K562 (cell line): Measurements from ENCODE around the gene GALNS. TPM values are rescaled to one million over a fixed set of nuclear protein-coding genes. Genes with fewer than 3 reads are reported as not detected.

Experiments
- ATAC-seq: fragments of 200-7000 bp; cut with Tn5 transposase; 3 replicates; pipeline ENCODE4 v1.9.1; 2020; ENCODE audit warnings: moderate library complexity
- BruUV-seq: library from RNA; stranded (reverse); fragments of 400-500 nt; replicated peaks from 2 replicates; lab custom pipeline; 2021; lab: Mats Ljungman, UMichigan
- CTCF ChIA-PET: fragments of 300-600 bp; formaldehyde crosslinking; extraction: SDS; loops from one replicate; lab custom pipeline; 2021; ENCODE audit warnings: low intra/inter-chr PET ratio; lab: Yijun Ruan, JAX
- POLR2A ChIA-PET: fragments of 300-600, 350-650 bp; sonication (Branson Sonifier 250); formaldehyde crosslinking; extraction: SDS; loops from one replicate; lab custom pipeline; 2021; ENCODE audit warnings: antibody characterized with exemption, inconsistent platforms; lab: Yijun Ruan, JAX
- DNase-seq, 4 experiments: peaks; one replicate each; pipeline versions ENCODE4 v3.0.0 to v3.0.0-alpha.2; 2011 to 2018; ENCODE audit warnings: low spot score in 3 of 4, mixed read lengths in 3 of 4; ENCODE audit errors: extremely low read depth in 1 of 4
- FAIRE-seq: peaks from 2 replicates; lab custom pipeline; 2011; peaks lifted over from hg19 to GRCh38; lab: Jason Lieb, UNC
- H2AFZ ChIP-seq: 2 replicates; pipeline ENCODE4 v1.6.0; 2011; ENCODE audit warnings: low read depth, low read length, control low read depth, inconsistent platforms
- H3K27ac ChIP-seq: fragments of 200-600 bp; 3 replicates; pipeline ENCODE4 v1.8.0; 2011; ENCODE audit warnings: low read depth, mild to moderate bottlenecking, control low read depth, inconsistent platforms, low read length, moderate library complexity, mixed read lengths; ENCODE audit errors: extremely low read depth
- H3K27me3 ChIP-seq, 2 experiments: fragments of 300-600 bp in 1 of 2; 2 replicates in 1 of 2; 3 replicates in 1 of 2; pipeline versions ENCODE4 v1.6.0 to v1.8.0; 2011; ENCODE audit warnings: inconsistent platforms in 2 of 2, low read length in 2 of 2, mild to moderate bottlenecking in 1 of 2, mixed read lengths in 1 of 2, moderate library complexity in 1 of 2; ENCODE audit not compliant: control insufficient read depth in 2 of 2, insufficient read depth in 2 of 2
- H3K36me3 ChIP-seq: fragments of 300-600 bp; 3 replicates; pipeline ENCODE4 v1.8.0; 2011; ENCODE audit warnings: mild to moderate bottlenecking, low read length, inconsistent platforms; ENCODE audit not compliant: control insufficient read depth, insufficient read depth
- H3K4me1 ChIP-seq, 2 experiments: fragments of 200-600 bp in 1 of 2; replicated peaks in 1 of 2; 2 replicates in 1 of 2; 3 replicates in 1 of 2; pipeline versions ENCODE4 v1.5.1 to v1.8.0; 2011; ENCODE audit warnings: inconsistent platforms in 2 of 2, low read length in 2 of 2, mild to moderate bottlenecking in 1 of 2, mixed read lengths in 1 of 2, moderate library complexity in 1 of 2; ENCODE audit not compliant: control insufficient read depth in 2 of 2, insufficient read depth in 2 of 2
- H3K4me2 ChIP-seq: 2 replicates; pipeline ENCODE4 v1.6.1; 2011; ENCODE audit warnings: low read length, control low read depth, inconsistent platforms, mixed read lengths; ENCODE audit not compliant: insufficient read depth
- H3K4me3 ChIP-seq: fragments of 200-600 bp; sonication (generic), shearing (Covaris generic); 2 replicates; pipeline ENCODE4 v1.5.1; 2016; ENCODE audit warnings: control low read depth, inconsistent platforms
- H3K79me2 ChIP-seq: fragments of 200-600 bp; 3 replicates; pipeline ENCODE4 v1.8.0; 2011; ENCODE audit warnings: low read length, inconsistent platforms; ENCODE audit not compliant: control insufficient read depth, insufficient read depth
- H3K9ac ChIP-seq, 2 experiments: 2 replicates each; pipeline versions ENCODE4 v1.6.0 to v1.6.1; 2011; ENCODE audit warnings: low read depth in 2 of 2, low read length in 2 of 2, control low read depth in 1 of 2, inconsistent platforms in 1 of 2, mild to moderate bottlenecking in 1 of 2, mixed read lengths in 1 of 2; ENCODE audit not compliant: insufficient read depth in 1 of 2
- H3K9me1 ChIP-seq: one replicate; pipeline ENCODE4 v1.6.0; 2011; ENCODE audit warnings: inconsistent platforms, mild to moderate bottlenecking, low read length, moderate library complexity; ENCODE audit not compliant: control insufficient read depth, insufficient read depth
- H3K9me3 ChIP-seq: replicated peaks from 2 replicates; pipeline ENCODE4 v1.5.1; 2011; ENCODE audit warnings: low read depth, low read length, inconsistent platforms; ENCODE audit not compliant: control insufficient read depth, insufficient read depth
- H4K20me1 ChIP-seq: replicated peaks from 2 replicates; pipeline ENCODE4 v1.6.1; 2011; ENCODE audit warnings: low read length, inconsistent platforms, mixed read lengths; ENCODE audit not compliant: control insufficient read depth, insufficient read depth
- DPF2 ChIP-seq: fragments of 450-650 bp; IDR thresholded peaks from 2 replicates; pipeline ENCODE4 v1.6.1; 2016
- ELF1 ChIP-seq: fragments of 200-800 bp; sonication (Bioruptor generic); IDR thresholded peaks from 2 replicates; pipeline ENCODE4 v1.6.1; 2016; ENCODE audit warnings: missing genetic modification characterization, missing compliant biosample characterization
- FIP1L1 ChIP-seq: fragments of 200-400 bp; formaldehyde crosslinking; IDR thresholded peaks from 2 replicates; pipeline ENCODE4 v1.6.1; 2018; ENCODE audit warnings: mild to moderate bottlenecking, low read depth, low read length; ENCODE audit not compliant: poor library complexity, severe bottlenecking
- POLR2AphosphoS2 ChIP-seq: IDR thresholded peaks from 2 replicates; pipeline ENCODE4 v1.6.1; 2012; ENCODE audit warnings: low read length, improper control_type of control experiment
- POLR2G ChIP-seq: fragments of 200-400 bp; formaldehyde crosslinking; IDR thresholded peaks from 2 replicates; pipeline ENCODE4 v1.6.1; 2017; ENCODE audit warnings: low read depth, mild to moderate bottlenecking, antibody characterized with exemption, low read length, moderate library complexity
- SUPT5H ChIP-seq: fragments of 450-650 bp; IDR thresholded peaks from 2 replicates; pipeline ENCODE4 v1.6.1; 2016
- ZBTB9 ChIP-seq: fragments of 450-650 bp; formaldehyde crosslinking; IDR thresholded peaks from 2 replicates; pipeline ENCODE4 v1.4.0; 2020; ENCODE audit warnings: mild to moderate bottlenecking, moderate library complexity
- ZNF75A ChIP-seq: fragments of 450-650 bp; formaldehyde crosslinking; IDR thresholded peaks from 2 replicates; pipeline ENCODE4 v1.4.0; 2020; ENCODE audit warnings: mild to moderate bottlenecking
- WGBS: fragments of 100-300 bp; shearing (Covaris generic); methylation state at CpG from one replicate; pipeline ENCODE4 v1.1.6; 2016; ENCODE audit warnings: low coverage, mixed read lengths; ENCODE audit not compliant: insufficient coverage; ENCODE audit errors: missing lambda C conversion rate; 5-methylcytosine and 5-hydroxymethylcytosine counted together
- in situ Hi-C: fragments of 300-500 bp; cut with MboI; formaldehyde crosslinking; loops from 4 replicates; pipeline ENCODE4 v1.15.0; 2018; ENCODE audit warnings: inconsistent platforms, mixed read lengths
- intact Hi-C: fragments of 100-400 bp; cut with micrococcal nuclease; formaldehyde crosslinking; loops from 2 replicates; pipeline ENCODE4 v1.14.2; 2022
- polyA plus RNA-seq, 8 experiments: library from polyadenylated mRNA; depleted of rRNA in 4 of 8; stranded (reverse) in 5 of 8; unstranded in 3 of 8; fragments of >200 nt; fragmentation: Nextera tagmentation in 2 of 8; fragmentation: Illumina TruSeq in 1 of 8; extraction: Ambion mirVana in 2 of 8; extraction: Trizol in 1 of 8; gene quantifications; 2 replicates each; pipeline versions ENCODE4 v1.2.1 to v1.2.3, GENCODE V29; 2011 to 2014; ENCODE audit warnings: inconsistent platforms in 1 of 8, missing spikeins in 1 of 8
- total RNA-seq, 7 experiments: library from RNA; depleted of rRNA in 6 of 7; stranded (reverse); fragments of >200 nt in 6 of 7; fragmentation: Illumina TruSeq in 2 of 7; extraction: Trizol in 2 of 7; gene quantifications; 2 replicates each; pipeline versions ENCODE4 v1.2.1 to v1.2.3, GENCODE V29; 2011 to 2021; ENCODE audit warnings: low replicate concordance in 1 of 7
- TF ChIP-seq, protein P1 (sequence below): fragments of 250-450 bp; sonication (Bioruptor Pico); IDR thresholded peaks from 2 replicates; pipeline ENCODE4 v1.9.0; 2021; ENCODE audit warnings: mild to moderate bottlenecking

GALNS gene
- total and polyA plus RNA-seq, 9 of the 15 experiments (the other 6 are each of a cell fraction or from before 2014, with no cell fraction given): 0.38 to 13.2 (median 4.3) TPM

DNA sequence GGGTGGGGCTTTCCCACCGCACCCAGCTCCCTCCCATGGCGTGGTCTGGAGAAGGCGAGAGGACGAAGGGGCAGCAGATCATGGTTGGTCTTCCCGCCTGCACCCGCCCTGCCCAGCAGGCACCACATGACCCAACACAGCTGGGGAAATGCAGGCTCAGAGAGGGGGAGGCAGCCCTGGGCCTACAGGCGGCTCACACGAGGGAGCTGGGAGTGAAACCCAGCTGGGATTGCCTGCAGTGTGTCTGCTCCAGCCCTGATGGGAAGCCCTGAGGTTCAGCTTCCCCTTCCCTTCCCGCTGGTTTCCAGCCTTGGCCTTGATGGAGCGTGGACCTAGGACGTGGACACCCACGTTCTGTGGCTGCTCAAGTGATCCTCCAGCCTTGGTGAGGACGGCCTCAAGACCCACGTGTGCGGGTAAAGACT lies 29.7 kb upstream of the GALNS start:
- Histone ChIP-seq H4K20me1 (no peaks in the 10 kb centered on the region), H3K4me3 (no peak overlapping the region), H3K36me3 (peaks cover 95% of the 10 kb centered on the region), H3K4me2 (no peak overlapping the region), H3K27me3 (no peaks in the 10 kb centered on the region), H2AFZ (no peak overlapping the region), H3K4me1 (peaks cover 0 to 76% of the 10 kb centered on the region in 2 experiments; a peak in 3 of 5 replicates), H3K9me1 (no peaks in the 10 kb centered on the region), H3K9me3 (peaks cover 22% of the 10 kb centered on the region), H3K27ac (no peak overlapping the region), H3K9ac (no peak overlapping the region; a peak in 1 of 4 replicates), H3K79me2 (peaks cover 23% of the 10 kb centered on the region)
- TF ChIP-seq, protein P1, sequence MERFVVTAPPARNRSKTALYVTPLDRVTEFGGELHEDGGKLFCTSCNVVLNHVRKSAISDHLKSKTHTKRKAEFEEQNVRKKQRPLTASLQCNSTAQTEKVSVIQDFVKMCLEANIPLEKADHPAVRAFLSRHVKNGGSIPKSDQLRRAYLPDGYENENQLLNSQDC (CRISPR knock-in tag): no peak
- TF ChIP-seq POLR2G (peak; percentile 62; the same call in 1 of the 2 replicates), DPF2 (no peak), FIP1L1 (peak; percentile 16), ZBTB9 (peak; percentile 87), ELF1 (no peak), POLR2AphosphoS2 (peak; percentile 65; the same call in 1 of the 2 replicates), ZNF75A (CRISPR knock-in tag) (no peak), SUPT5H (0 out of 2 replicates have a peak, but pooled peaks have one; percentile 32)
- FAIRE-seq: no peak
- 94% methylated on average over 9 of the region's 15 CpGs for WGBS
- no peak for ATAC-seq
- in situ Hi-C loops (no loop called here), intact Hi-C loops (no loop called here)
- DNase-seq: no peak
- POLR2A ChIA-PET: interaction anchor here (0.6 to 1.2 kb wide), 2 partner anchors 17 to 275 kb away, joined by 3 read pairs; no protein-coding TSS in a partner anchor
- CTCF ChIA-PET: no interaction called here
- BruUV-seq: no TSS peak
